ENCODE data around the gene PLAA.

The PLAA gene

GRCh38 chr9:26892251-26893029 is 54.6 kb downstream of the PLAA start, which contains the start of gene CAAP1 (continued):
- TF ChIP-seq SCRT2 (tag by site-specific recombination; IDR thresholded peaks at IDR 0.05) (peak; percentile 99), ZNF639 (tag by site-specific recombination; IDR thresholded peaks at IDR 0.05) (no peak), KLF1 (tag by site-specific recombination; IDR thresholded peaks at IDR 0.05) (peak; percentile 9; the same call in 1 of the 2 replicates), ZNF776 (tag by site-specific recombination; IDR thresholded peaks at IDR 0.05; ENCODE audit: borderline replicate concordance) (no peak), ZNF843 (tag by site-specific recombination; IDR thresholded peaks at IDR 0.05) (peak; percentile 40), ZNF398 (tag by site-specific recombination; IDR thresholded peaks at IDR 0.05) (peak; percentile 84), ZNF292 (tag by site-specific recombination; IDR thresholded peaks at IDR 0.05; ENCODE audit: borderline replicate concordance, low read depth) (no peak), HIC1 (tag by site-specific recombination; IDR thresholded peaks at IDR 0.05) (peak; percentile 99), ZNF768 (tag by site-specific recombination; IDR thresholded peaks at IDR 0.05) (peak; percentile 38; the same call in 1 of the 2 replicates), REST (tag by site-specific recombination; IDR thresholded peaks at IDR 0.05) (peak; percentile 66), ZBTB11 (tag by site-specific recombination; conservative IDR thresholded peaks at IDR 0.05; ENCODE audit: low read depth) (peak; percentile 97), TRIM28 (IDR thresholded peaks at IDR 0.05; ENCODE audit: borderline replicate concordance, low read length) (peak; percentile 81; the same call in 1 of the 2 replicates), ZNF530 (tag by site-specific recombination; IDR thresholded peaks at IDR 0.05; ENCODE audit: low read depth) (no peak), ZNF335 (tag by site-specific recombination; conservative IDR thresholded peaks at IDR 0.05) (peak; percentile 58), INSM2 (tag by site-specific recombination; IDR thresholded peaks at IDR 0.05) (0 out of 2 replicates have a peak, but pooled peaks have one; percentile 13), ZNF513 (tag by site-specific recombination; IDR thresholded peaks at IDR 0.05) (no peak), ZNF324 (tag by site-specific recombination; IDR thresholded peaks at IDR 0.05) (peak; percentile 82), ZEB2 (tag by site-specific recombination; IDR thresholded peaks at IDR 0.05) (peak; percentile 90)
